ENCODE data around the gene TXNDC5.

DNA sequence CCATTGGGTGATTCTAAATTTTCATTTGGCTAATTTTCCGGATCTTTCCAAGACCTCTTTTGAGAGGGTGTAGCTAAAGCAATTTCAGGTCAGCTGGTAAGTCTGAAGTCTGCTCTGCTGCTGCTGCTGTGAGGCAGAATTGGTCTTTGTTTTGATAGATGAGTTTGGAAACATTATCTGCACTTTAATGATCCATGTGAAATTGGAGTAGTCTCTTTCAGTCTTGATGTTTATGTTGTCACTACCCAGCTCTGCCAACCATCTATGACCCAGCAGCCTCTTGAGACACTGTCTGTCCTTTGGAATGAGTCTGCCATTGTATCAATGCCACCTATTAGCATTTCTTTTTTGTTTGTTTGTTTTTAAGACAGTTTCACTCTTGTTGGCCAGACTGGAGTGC is 44.1 kb downstream of the TXNDC5 start:
- TF ChIP-seq POLR2A (IDR thresholded peaks at IDR 0.05) (no peak), POLR2AphosphoS5 (IDR thresholded peaks at IDR 0.05) (no peak)
- TF ChIP-seq, protein P1, sequence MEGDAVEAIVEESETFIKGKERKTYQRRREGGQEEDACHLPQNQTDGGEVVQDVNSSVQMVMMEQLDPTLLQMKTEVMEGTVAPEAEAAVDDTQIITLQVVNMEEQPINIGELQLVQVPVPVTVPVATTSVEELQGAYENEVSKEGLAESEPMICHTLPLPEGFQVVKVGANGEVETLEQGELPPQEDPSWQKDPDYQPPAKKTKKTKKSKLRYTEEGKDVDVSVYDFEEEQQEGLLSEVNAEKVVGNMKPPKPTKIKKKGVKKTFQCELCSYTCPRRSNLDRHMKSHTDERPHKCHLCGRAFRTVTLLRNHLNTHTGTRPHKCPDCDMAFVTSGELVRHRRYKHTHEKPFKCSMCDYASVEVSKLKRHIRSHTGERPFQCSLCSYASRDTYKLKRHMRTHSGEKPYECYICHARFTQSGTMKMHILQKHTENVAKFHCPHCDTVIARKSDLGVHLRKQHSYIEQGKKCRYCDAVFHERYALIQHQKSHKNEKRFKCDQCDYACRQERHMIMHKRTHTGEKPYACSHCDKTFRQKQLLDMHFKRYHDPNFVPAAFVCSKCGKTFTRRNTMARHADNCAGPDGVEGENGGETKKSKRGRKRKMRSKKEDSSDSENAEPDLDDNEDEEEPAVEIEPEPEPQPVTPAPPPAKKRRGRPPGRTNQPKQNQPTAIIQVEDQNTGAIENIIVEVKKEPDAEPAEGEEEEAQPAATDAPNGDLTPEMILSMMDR (IDR thresholded peaks at IDR 0.05), result no peak

Data from prostate gland (tissue), 2 donors.